Measurements from ENCODE around the gene CCDC149. TPM values are rescaled to one million over a fixed set of nuclear protein-coding genes. Genes with fewer than 3 reads are reported as not detected.

CCDC149 gene
- total RNA-seq = 12.9 to 21.5 TPM (median 21.4 TPM) in 3 replicates
- long read RNA-seq, transcript CCDC149-204 (12 exons, 3,869 nt) = major isoform, 22 of 37 reads
- long read RNA-seq, partial matches to known transcripts = 0 of 37 reads
- long read RNA-seq, other reads (novel, unspliced or antisense) = 15 of 37 reads

DNA sequence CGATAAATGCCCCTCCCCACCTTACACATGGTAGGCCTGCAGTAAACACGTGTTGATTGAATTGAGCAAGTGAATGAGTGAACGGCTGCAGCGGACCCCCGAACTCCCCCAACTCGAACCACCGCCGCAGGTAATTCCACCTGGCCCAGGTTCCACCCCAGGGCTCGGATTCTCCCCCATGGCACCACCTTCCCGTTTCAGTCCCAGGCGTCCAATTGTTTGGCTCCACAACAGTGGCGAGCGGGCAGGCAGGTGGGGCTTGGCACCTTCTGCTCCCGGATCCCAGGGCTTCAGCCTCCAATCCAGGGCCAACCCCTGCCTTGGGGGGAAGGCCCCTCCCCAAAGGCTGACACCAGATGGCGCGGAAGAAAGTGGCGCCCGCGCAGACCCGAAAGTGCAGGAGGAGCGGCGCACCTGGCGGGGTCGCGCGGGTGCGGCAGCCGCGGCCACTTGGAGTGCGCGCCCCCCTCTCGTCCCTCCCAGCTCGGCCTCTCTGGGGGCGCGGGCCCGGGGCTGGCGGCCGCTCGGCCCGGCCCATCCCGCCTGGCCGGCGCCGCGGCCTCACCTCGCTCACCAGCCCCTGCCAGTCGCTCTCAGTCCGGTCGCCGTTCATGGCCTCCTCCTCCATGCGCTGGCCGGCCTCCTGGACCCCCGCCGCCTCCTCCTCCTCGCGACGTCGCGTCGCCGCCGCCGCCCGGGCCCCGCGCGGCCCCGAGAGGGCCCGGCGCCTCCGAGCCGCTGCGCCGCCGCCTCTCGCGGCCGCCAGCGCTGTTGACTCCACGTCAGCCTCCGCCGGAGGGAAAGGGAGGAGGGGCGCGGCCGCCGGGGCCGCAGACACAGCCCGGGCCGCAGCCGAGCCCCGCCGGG is at the start of gene CCDC149:
TSS of gene CCDC149 (minus strand) at position 791 of the 867 bp plus-strand sequence. CDS start at position 613, 178 bp downstream.
- Mint-ChIP-seq H3K27me3 (ENCODE audit: low read depth) (no peaks in the 10 kb centered on the region), H3K9me3 (ENCODE audit: low read depth) (peaks cover 5% of the 10 kb centered on the region), H3K36me3 (ENCODE audit: low read depth) (peaks cover 18% of the 10 kb centered on the region), H3K27ac (ENCODE audit: unreplicated experiment) (peak within 1 kb of the TSS; percentile 88), H3K4me1 (ENCODE audit: low read depth) (peaks cover 13% of the 10 kb centered on the region), H3K4me3 (ENCODE audit: unreplicated experiment) (peak within 1 kb of the TSS; percentile 77)
- DNase-seq (ENCODE audit: low spot score) = no peak
- TF ChIP-seq, protein P1, sequence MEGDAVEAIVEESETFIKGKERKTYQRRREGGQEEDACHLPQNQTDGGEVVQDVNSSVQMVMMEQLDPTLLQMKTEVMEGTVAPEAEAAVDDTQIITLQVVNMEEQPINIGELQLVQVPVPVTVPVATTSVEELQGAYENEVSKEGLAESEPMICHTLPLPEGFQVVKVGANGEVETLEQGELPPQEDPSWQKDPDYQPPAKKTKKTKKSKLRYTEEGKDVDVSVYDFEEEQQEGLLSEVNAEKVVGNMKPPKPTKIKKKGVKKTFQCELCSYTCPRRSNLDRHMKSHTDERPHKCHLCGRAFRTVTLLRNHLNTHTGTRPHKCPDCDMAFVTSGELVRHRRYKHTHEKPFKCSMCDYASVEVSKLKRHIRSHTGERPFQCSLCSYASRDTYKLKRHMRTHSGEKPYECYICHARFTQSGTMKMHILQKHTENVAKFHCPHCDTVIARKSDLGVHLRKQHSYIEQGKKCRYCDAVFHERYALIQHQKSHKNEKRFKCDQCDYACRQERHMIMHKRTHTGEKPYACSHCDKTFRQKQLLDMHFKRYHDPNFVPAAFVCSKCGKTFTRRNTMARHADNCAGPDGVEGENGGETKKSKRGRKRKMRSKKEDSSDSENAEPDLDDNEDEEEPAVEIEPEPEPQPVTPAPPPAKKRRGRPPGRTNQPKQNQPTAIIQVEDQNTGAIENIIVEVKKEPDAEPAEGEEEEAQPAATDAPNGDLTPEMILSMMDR (IDR thresholded peaks at IDR 0.05) = peak; percentile 44

DNA sequence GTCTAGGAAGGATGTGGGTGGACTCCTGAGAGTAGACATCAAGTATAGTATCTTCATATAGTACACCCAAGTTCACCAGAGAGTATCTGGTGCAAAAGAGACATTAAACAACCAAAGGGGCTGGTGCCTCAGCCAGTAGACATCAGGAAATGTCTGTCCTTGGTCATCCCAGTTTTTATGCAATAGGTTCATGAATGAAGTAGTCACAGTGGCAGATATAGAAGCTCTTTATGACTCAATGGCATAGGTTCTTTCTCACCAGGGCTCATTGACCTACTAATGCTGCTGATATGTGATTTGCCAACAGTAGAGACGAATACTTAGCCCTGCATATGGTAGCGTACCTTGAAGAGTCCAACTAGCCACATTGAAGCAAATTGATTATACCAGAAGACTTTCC is 45.0 kb upstream of the CCDC149 start:
- TF ChIP-seq, protein P1 (IDR thresholded peaks at IDR 0.05) = no peak
- H3K27me3 Mint-ChIP-seq (ENCODE audit: low read depth) = peaks cover 3% of the 10 kb centered on the region
- H3K36me3 Mint-ChIP-seq (ENCODE audit: low read depth) = peaks cover 4% of the 10 kb centered on the region
- no peaks in the 10 kb centered on the region for H3K4me1 Mint-ChIP-seq (ENCODE audit: low read depth)
- no peak overlapping the region for H3K27ac Mint-ChIP-seq (ENCODE audit: unreplicated experiment)
- no peak for DNase-seq (ENCODE audit: low spot score)
- H3K4me3 Mint-ChIP-seq (ENCODE audit: unreplicated experiment) = no peak overlapping the region
- H3K9me3 Mint-ChIP-seq (ENCODE audit: low read depth) = peaks cover 10% of the 10 kb centered on the region

- no peak for DNase-seq (ENCODE audit: low spot score)
- H3K27ac Mint-ChIP-seq (ENCODE audit: unreplicated experiment) = no peak overlapping the region
- H3K27me3 Mint-ChIP-seq (ENCODE audit: low read depth) = peaks cover 6% of the 10 kb centered on the region
- TF ChIP-seq, protein P1 (IDR thresholded peaks at IDR 0.05) = no peak
- no peak overlapping the region for H3K4me3 Mint-ChIP-seq (ENCODE audit: unreplicated experiment)
- H3K4me1 Mint-ChIP-seq (ENCODE audit: low read depth) = no peaks in the 10 kb centered on the region
- H3K36me3 Mint-ChIP-seq (ENCODE audit: low read depth) = peaks cover 4% of the 10 kb centered on the region
- H3K9me3 Mint-ChIP-seq (ENCODE audit: low read depth) = peaks cover 10% of the 10 kb centered on the region
Measured at GRCh38 chr4:24956763-24957162, 43.9 kb upstream of the CCDC149 start.

- Mint-ChIP-seq H3K36me3 (ENCODE audit: low read depth) (peaks cover 4% of the 10 kb centered on the region), H3K27ac (ENCODE audit: unreplicated experiment) (no peak overlapping the region), H3K27me3 (ENCODE audit: low read depth) (peaks cover 6% of the 10 kb centered on the region), H3K9me3 (ENCODE audit: low read depth) (peaks cover 10% of the 10 kb centered on the region), H3K4me3 (ENCODE audit: unreplicated experiment) (no peak overlapping the region), H3K4me1 (ENCODE audit: low read depth) (no peaks in the 10 kb centered on the region)
- TF ChIP-seq, protein P1 (IDR thresholded peaks at IDR 0.05) = no peak
- DNase-seq (ENCODE audit: low spot score) = no peak
Measured at GRCh38 chr4:24956091-24956490, 43.2 kb upstream of the CCDC149 start.

GRCh38 chr4:24952667-24953066 is 39.8 kb upstream of the CCDC149 start:
- no peak overlapping the region for H3K4me3 Mint-ChIP-seq (ENCODE audit: unreplicated experiment)
- TF ChIP-seq, protein P1 (IDR thresholded peaks at IDR 0.05) = no peak
- H3K4me1 Mint-ChIP-seq (ENCODE audit: low read depth) = no peaks in the 10 kb centered on the region
- peaks cover 13% of the 10 kb centered on the region for H3K27me3 Mint-ChIP-seq (ENCODE audit: low read depth)
- H3K36me3 Mint-ChIP-seq (ENCODE audit: low read depth) = peaks cover 4% of the 10 kb centered on the region
- peaks cover 9% of the 10 kb centered on the region for H3K9me3 Mint-ChIP-seq (ENCODE audit: low read depth)
- DNase-seq (ENCODE audit: low spot score) = no peak
- no peak overlapping the region for H3K27ac Mint-ChIP-seq (ENCODE audit: unreplicated experiment)
